IMR-90 (cell line): Measurements from ENCODE around the gene ZBTB8OS. TPM values are rescaled to one million over a fixed set of nuclear protein-coding genes. Genes with fewer than 3 reads are reported as not detected.

ENCODE experiments used
- ATAC-seq: fragments of 200-7000 bp; cut with Tn5 transposase; 2 replicates; pipeline ENCODE4 v1.9.1; 2020; ENCODE audit warnings: low read depth, mild to moderate bottlenecking, moderate library complexity
- BruUV-seq: library from RNA; stranded (reverse); fragments of 400-500 nt; replicated peaks from 2 replicates; lab custom pipeline; 2021; lab: Mats Ljungman, UMichigan
- CTCF ChIA-PET: fragments of 300-600 bp; formaldehyde crosslinking; extraction: SDS; loops from one replicate; lab custom pipeline; 2021; ENCODE audit warnings: antibody characterized with exemption; lab: Yijun Ruan, JAX
- POLR2A ChIA-PET: fragments of 300-600 bp; sonication (Branson Sonifier 250); formaldehyde crosslinking; loops from one replicate; lab custom pipeline; 2022; ENCODE audit warnings: antibody characterized with exemption; ENCODE audit not compliant: unreplicated experiment; lab: Charles Lee
- DNase-seq: peaks from one replicate; pipeline ENCODE4 v3.0.0; 2013
- H2AFZ ChIP-seq: replicated peaks from 2 replicates; pipeline ENCODE3; 2013; ENCODE audit warnings: low read length, mild to moderate bottlenecking; ENCODE audit not compliant: poor library complexity
- H2AK5ac ChIP-seq: 2 replicates; pipeline ENCODE4 v1.6.1; 2013; ENCODE audit warnings: low read depth, low read length, inconsistent platforms
- H2AK9ac ChIP-seq: replicated peaks from 2 replicates; pipeline ENCODE3; 2013; ENCODE audit warnings: mild to moderate bottlenecking, low read depth, low read length, moderate library complexity; ENCODE audit not compliant: poor library complexity
- H2BK120ac ChIP-seq: 2 replicates; pipeline ENCODE4 v1.6.1; 2013; ENCODE audit warnings: low read depth, low read length, inconsistent platforms
- H2BK15ac ChIP-seq: 3 replicates; pipeline ENCODE4 v1.6.1; 2013; ENCODE audit warnings: low read depth, low read length, inconsistent platforms
- H2BK20ac ChIP-seq: 2 replicates; pipeline ENCODE4 v1.6.1; 2013; ENCODE audit warnings: low read depth, mild to moderate bottlenecking, inconsistent platforms, low read length, moderate library complexity
- H2BK5ac ChIP-seq: 2 replicates; pipeline ENCODE4 v1.6.1; 2013; ENCODE audit warnings: mild to moderate bottlenecking, low read depth, low read length, inconsistent platforms; ENCODE audit not compliant: poor library complexity, severe bottlenecking
- H3K14ac ChIP-seq: replicated peaks from 2 replicates; pipeline ENCODE4 v1.6.1; 2013; ENCODE audit warnings: low read depth, low read length, inconsistent platforms
- H3K18ac ChIP-seq: 2 replicates; pipeline ENCODE4 v1.6.1; 2013; ENCODE audit warnings: low read depth, low read length, control low read depth
- H3K23ac ChIP-seq: 2 replicates; pipeline ENCODE4 v1.6.1; 2013; ENCODE audit warnings: low read depth, low read length, inconsistent platforms
- H3K27ac ChIP-seq: 2 replicates; pipeline ENCODE4 v1.5.1; 2013; ENCODE audit warnings: mild to moderate bottlenecking, control low read depth, low read length; ENCODE audit not compliant: insufficient read depth
- H3K27me3 ChIP-seq: 2 replicates; pipeline ENCODE4 v1.6.1; 2013; ENCODE audit warnings: low read length; ENCODE audit not compliant: control insufficient read depth, insufficient read depth
- H3K36me3 ChIP-seq: 2 replicates; pipeline ENCODE4 v1.6.1; 2013; ENCODE audit warnings: low read length, mixed read lengths; ENCODE audit not compliant: control insufficient read depth, insufficient read depth
- H3K4ac ChIP-seq: 2 replicates; pipeline ENCODE4 v1.6.1; 2013; ENCODE audit warnings: low read depth, low read length, inconsistent platforms
- H3K4me1 ChIP-seq: 2 replicates; pipeline ENCODE4 v1.6.1; 2013; ENCODE audit warnings: low read length, mixed read lengths; ENCODE audit not compliant: control insufficient read depth, insufficient read depth
- H3K4me2 ChIP-seq: 2 replicates; pipeline ENCODE4 v1.6.1; 2013; ENCODE audit warnings: low read depth, mild to moderate bottlenecking, control low read depth, low read length, moderate library complexity
- H3K4me3 ChIP-seq: 2 replicates; pipeline ENCODE4 v1.5.1; 2013; ENCODE audit warnings: low read depth, mild to moderate bottlenecking, control low read depth, low read length, moderate library complexity; ENCODE audit not compliant: insufficient read depth
- H3K56ac ChIP-seq: 2 replicates; pipeline ENCODE4 v1.6.1; 2013; ENCODE audit warnings: low read length, inconsistent platforms; ENCODE audit not compliant: insufficient read depth; ENCODE audit errors: extremely low read depth
- H3K79me1 ChIP-seq, 2 experiments: 2 replicates each; pipeline ENCODE4 v1.6.1; 2013; ENCODE audit warnings: low read length in 2 of 2, inconsistent platforms in 1 of 2, low read depth in 1 of 2
- H3K9ac ChIP-seq: 2 replicates; pipeline ENCODE4 v1.6.1; 2013; ENCODE audit warnings: low read depth, low read length, control low read depth
- H3K9me1 ChIP-seq: 2 replicates; pipeline ENCODE4 v1.6.1; 2013; ENCODE audit warnings: low read length, inconsistent platforms; ENCODE audit not compliant: insufficient read depth
- H3K9me3 ChIP-seq: 2 replicates; pipeline ENCODE4 v1.6.1; 2013; ENCODE audit warnings: low read length; ENCODE audit not compliant: control insufficient read depth, insufficient read depth
- H4K20me1 ChIP-seq: 2 replicates; pipeline ENCODE4 v1.6.1; 2013; ENCODE audit warnings: low read length, inconsistent platforms; ENCODE audit not compliant: insufficient read depth
- H4K5ac ChIP-seq: 2 replicates; pipeline ENCODE4 v1.6.1; 2013; ENCODE audit warnings: mild to moderate bottlenecking, low read depth, low read length, control low read depth
- H4K8ac ChIP-seq, 2 experiments: 2 replicates each; pipeline ENCODE4 v1.6.1; 2013; ENCODE audit warnings: low read depth in 2 of 2, low read length in 2 of 2, control low read depth in 1 of 2, inconsistent platforms in 1 of 2
- H4K91ac ChIP-seq: 2 replicates; pipeline ENCODE4 v1.6.1; 2013; ENCODE audit warnings: low read depth, low read length, inconsistent platforms; ENCODE audit not compliant: insufficient read depth
- BHLHE40 ChIP-seq: fragments of 150-350 bp; IDR thresholded peaks from 2 replicates; pipeline ENCODE4 v1.6.1; 2016; ENCODE audit warnings: mild to moderate bottlenecking, low read depth, low read length
- CEBPB ChIP-seq: IDR thresholded peaks from 2 replicates; pipeline ENCODE4 v1.6.1; 2012; ENCODE audit warnings: low read depth, low read length, improper control_type of control experiment
- FOS ChIP-seq: fragments of 150-350 bp; IDR thresholded peaks from 2 replicates; pipeline ENCODE4 v1.6.1; 2016; ENCODE audit warnings: low read depth, low read length
- MAFK ChIP-seq: IDR thresholded peaks from 2 replicates; pipeline ENCODE4 v1.6.1; 2012; ENCODE audit warnings: low read depth, low read length, improper control_type of control experiment
- MAZ ChIP-seq: IDR thresholded peaks from 2 replicates; pipeline ENCODE4 v1.6.1; 2012; ENCODE audit warnings: low read depth, mild to moderate bottlenecking, low read length, improper control_type of control experiment, moderate library complexity, borderline replicate concordance
- MXI1 ChIP-seq: IDR thresholded peaks from 2 replicates; pipeline ENCODE4 v1.6.1; 2012; ENCODE audit warnings: low read depth, mild to moderate bottlenecking, low read length, moderate library complexity, borderline replicate concordance
- NFE2L2 ChIP-seq: fragments of 150-350 bp; IDR thresholded peaks from 2 replicates; pipeline ENCODE4 v1.6.1; 2016; ENCODE audit warnings: low read depth, mild to moderate bottlenecking, low read length
- POLR2A ChIP-seq: IDR thresholded peaks from 2 replicates; pipeline ENCODE4 v1.6.1; 2012; ENCODE audit warnings: mild to moderate bottlenecking, low read depth, low read length
- RAD21 ChIP-seq: IDR thresholded peaks from 2 replicates; pipeline ENCODE4 v1.6.1; 2012; ENCODE audit warnings: low read length, improper control_type of control experiment
- RCOR1 ChIP-seq: IDR thresholded peaks from 2 replicates; pipeline ENCODE4 v1.6.1; 2012; ENCODE audit warnings: mild to moderate bottlenecking, low read length, improper control_type of control experiment; ENCODE audit not compliant: insufficient replicate concordance
- RFX5 ChIP-seq: IDR thresholded peaks from 2 replicates; pipeline ENCODE4 v1.8.0; 2012; ENCODE audit warnings: low read depth, mild to moderate bottlenecking, low read length, moderate library complexity
- WGBS, 2 experiments: methylation state at CpG; one replicate each; pipeline versions ENCODE4 v1.1.5 to v1.1.7; 2013; ENCODE audit warnings: missing lambda C conversion rate in 2 of 2; ENCODE audit not compliant: insufficient read length in 1 of 2; ENCODE audit errors: extremely low coverage in 2 of 2; 5-methylcytosine and 5-hydroxymethylcytosine counted together
- dilution Hi-C: fragments of 300-500 bp; cut with HindIII; formaldehyde crosslinking; loops from one replicate; pipeline ENCODE4 v1.14.3; 2018; ENCODE audit warnings: low sequenced_read_pairs; ENCODE audit not compliant: unreplicated experiment
- in situ Hi-C: fragments of 300-500 bp; cut with MboI; formaldehyde crosslinking; loops from 3 replicates; pipeline ENCODE4 v1.14.3; 2019; ENCODE audit warnings: low sequenced_read_pairs, inconsistent platforms, mixed read lengths
- intact Hi-C: fragments of 100-400 bp; cut with micrococcal nuclease; formaldehyde crosslinking; loops from 2 replicates; pipeline ENCODE4 v1.10.0; 2022
- polyA plus RNA-seq, 3 experiments: library from polyadenylated mRNA; depleted of rRNA; stranded (reverse); fragments of >200 nt; gene quantifications; 2 replicates each; pipeline ENCODE4 v1.2.3, GENCODE V29; 2012; ENCODE audit warnings: low replicate concordance in 1 of 3
- total RNA-seq: library from RNA; depleted of rRNA; stranded (reverse); fragments of >200 nt; gene quantifications from 2 replicates; pipeline ENCODE4 v1.2.3, GENCODE V29; 2012
- TF ChIP-seq, protein P1 (sequence below): conservative IDR thresholded peaks from 2 replicates; pipeline ENCODE4 v1.5.1; 2012; ENCODE audit warnings: mild to moderate bottlenecking, low read depth, low read length, improper control_type of control experiment

ZBTB8OS gene
- total and polyA plus RNA-seq, 2 of the 4 experiments (the other 2 are of a cell fraction) = 31.0 to 43.5 TPM

DNA sequence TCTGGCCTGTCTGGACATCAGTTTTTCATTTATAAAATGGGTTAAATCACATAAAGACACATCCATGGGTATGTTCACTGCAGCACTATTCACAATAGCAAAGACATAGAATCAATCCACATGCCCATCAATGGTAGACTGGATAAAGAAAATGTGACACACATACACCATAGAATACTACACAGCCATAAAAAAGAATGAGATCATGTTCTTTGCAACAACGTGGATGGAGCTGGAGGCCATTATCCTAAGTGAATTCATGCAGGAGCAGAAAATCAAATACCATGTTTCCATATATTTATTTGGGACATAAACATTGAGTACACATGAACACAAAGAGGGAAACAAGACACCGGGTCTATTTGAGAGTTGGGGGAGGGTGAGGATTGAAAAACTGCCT, 28.1 kb downstream of the ZBTB8OS start:
- Histone ChIP-seq H4K91ac (no peak overlapping the region), H3K4me2 (no peak overlapping the region), H3K4ac (no peak overlapping the region), H3K4me3 (no peak overlapping the region), H2BK120ac (no peak overlapping the region), H2BK15ac (no peak overlapping the region), H3K14ac (no peak overlapping the region), H3K23ac (no peak overlapping the region), H3K18ac (no peak overlapping the region), H4K20me1 (no peaks in the 10 kb centered on the region; the same call in 1 of the 2 replicates), H2BK5ac (no peak overlapping the region), H2AK9ac (no peak overlapping the region), H4K8ac (no peak overlapping the region), H3K9me1 (0 out of 2 replicates have a peak, but pooled peaks cover 2% of the 10 kb centered on the region), H3K79me1 (no peaks in the 10 kb centered on the region; a peak in 1 of 4 replicates), H4K5ac (no peak overlapping the region), H3K27me3 (no peaks in the 10 kb centered on the region), H3K56ac (no peak overlapping the region), H2AK5ac (no peak overlapping the region), H3K27ac (no peak overlapping the region), H3K9me3 (no peaks in the 10 kb centered on the region), H2BK20ac (no peak overlapping the region), H3K4me1 (no peaks in the 10 kb centered on the region), H2AFZ (no peak overlapping the region), H3K36me3 (peaks cover 5% of the 10 kb centered on the region), H3K9ac (no peak overlapping the region)
- ChIA-PET CTCF (interaction anchor here (0.5 kb wide), 1 partner anchor 102 kb away, joined by 4 read pairs; no protein-coding TSS in a partner anchor), POLR2A (no interaction called here)
- no TSS peak for BruUV-seq
- WGBS, 2 experiments = no CpG with 5 or more reads among the region's 2 CpGs
- intact Hi-C loops = loop anchor here (5.0 kb wide), 1 partner anchor 175 kb away; no protein-coding TSS in a partner anchor
- in situ Hi-C loops = no loop called here
- dilution Hi-C loops = no loop called here
- DNase-seq (no peak), ATAC-seq (no peak)
- TF ChIP-seq RCOR1 = no peak
- TF ChIP-seq MAFK = no peak
- TF ChIP-seq, protein P1, sequence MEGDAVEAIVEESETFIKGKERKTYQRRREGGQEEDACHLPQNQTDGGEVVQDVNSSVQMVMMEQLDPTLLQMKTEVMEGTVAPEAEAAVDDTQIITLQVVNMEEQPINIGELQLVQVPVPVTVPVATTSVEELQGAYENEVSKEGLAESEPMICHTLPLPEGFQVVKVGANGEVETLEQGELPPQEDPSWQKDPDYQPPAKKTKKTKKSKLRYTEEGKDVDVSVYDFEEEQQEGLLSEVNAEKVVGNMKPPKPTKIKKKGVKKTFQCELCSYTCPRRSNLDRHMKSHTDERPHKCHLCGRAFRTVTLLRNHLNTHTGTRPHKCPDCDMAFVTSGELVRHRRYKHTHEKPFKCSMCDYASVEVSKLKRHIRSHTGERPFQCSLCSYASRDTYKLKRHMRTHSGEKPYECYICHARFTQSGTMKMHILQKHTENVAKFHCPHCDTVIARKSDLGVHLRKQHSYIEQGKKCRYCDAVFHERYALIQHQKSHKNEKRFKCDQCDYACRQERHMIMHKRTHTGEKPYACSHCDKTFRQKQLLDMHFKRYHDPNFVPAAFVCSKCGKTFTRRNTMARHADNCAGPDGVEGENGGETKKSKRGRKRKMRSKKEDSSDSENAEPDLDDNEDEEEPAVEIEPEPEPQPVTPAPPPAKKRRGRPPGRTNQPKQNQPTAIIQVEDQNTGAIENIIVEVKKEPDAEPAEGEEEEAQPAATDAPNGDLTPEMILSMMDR = no peak
- no peak for TF ChIP-seq POLR2A
- TF ChIP-seq BHLHE40 = no peak
- TF ChIP-seq MXI1 = no peak
- no peak for TF ChIP-seq RAD21
- no peak for TF ChIP-seq RFX5
- no peak for TF ChIP-seq FOS
- TF ChIP-seq MAZ = no peak
- TF ChIP-seq CEBPB = no peak
- no peak for TF ChIP-seq NFE2L2
